ENCODE results near the gene SAMD13. TPM values are rescaled to one million over a fixed set of nuclear protein-coding genes. Genes with fewer than 3 reads are reported as not detected.

SAMD13 gene
- total RNA-seq, 1 donor from 2014 or later, result 0.63 TPM

GRCh38 chr1:84348759-84349158 lies 47.3 kb downstream of the SAMD13 start:
- H3K4me3 ChIP-seq (ENCODE audit: low read depth, low read length), result no peak overlapping the region
- DNase-seq (ENCODE audit: low read depth), result no peak
- no peak for TF ChIP-seq CTCF (conservative IDR thresholded peaks at IDR 0.05; ENCODE audit: low read depth, low read length)

- TF ChIP-seq CTCF (conservative IDR thresholded peaks at IDR 0.05; ENCODE audit: low read depth, low read length), result no peak
- no peak for DNase-seq (ENCODE audit: low read depth)
- no peak overlapping the region for H3K4me3 ChIP-seq (ENCODE audit: low read depth, low read length)
These were observed 48.6 kb downstream of the SAMD13 start for GRCh38 chr1:84350104-84350503.

- no peak for DNase-seq (ENCODE audit: low read depth)
- no peak for TF ChIP-seq CTCF (conservative IDR thresholded peaks at IDR 0.05; ENCODE audit: low read depth, low read length)
- no peak overlapping the region for H3K4me3 ChIP-seq (ENCODE audit: low read depth, low read length)
These were observed 49.0 kb downstream of the SAMD13 start for GRCh38 chr1:84350550-84350949.

- DNase-seq (ENCODE audit: low read depth), result no peak
- H3K4me3 ChIP-seq (ENCODE audit: low read depth, low read length), result no peak overlapping the region
- no peak for TF ChIP-seq CTCF (conservative IDR thresholded peaks at IDR 0.05; ENCODE audit: low read depth, low read length)
These were observed 51.0 kb downstream of the SAMD13 start for GRCh38 chr1:84352298-84353106.

GRCh38 chr1:84353695-84354094 lies 52.2 kb downstream of the SAMD13 start:
- no peak for DNase-seq (ENCODE audit: low read depth)
- no peak for TF ChIP-seq CTCF (conservative IDR thresholded peaks at IDR 0.05; ENCODE audit: low read depth, low read length)
- no peak overlapping the region for H3K4me3 ChIP-seq (ENCODE audit: low read depth, low read length)

GRCh38 chr1:84355556-84355955 lies 54.0 kb downstream of the SAMD13 start:
- no peak for TF ChIP-seq CTCF (conservative IDR thresholded peaks at IDR 0.05; ENCODE audit: low read depth, low read length)
- H3K4me3 ChIP-seq (ENCODE audit: low read depth, low read length), result no peak overlapping the region
- no peak for DNase-seq (ENCODE audit: low read depth)

GRCh38 chr1:84356881-84357280 lies 55.4 kb downstream of the SAMD13 start:
- no peak for TF ChIP-seq CTCF (conservative IDR thresholded peaks at IDR 0.05; ENCODE audit: low read depth, low read length)
- no peak for DNase-seq (ENCODE audit: low read depth)
- H3K4me3 ChIP-seq (ENCODE audit: low read depth, low read length), result no peak overlapping the region

All from epithelial cell of proximal tubule (primary cell).